ENCODE measurements around the gene VWCE. TPM values are rescaled to one million over a fixed set of nuclear protein-coding genes. Genes with fewer than 3 reads are reported as not detected.

VWCE gene
- total RNA-seq, 1 experiment from 2014 or later: 21.9 TPM

GRCh38 chr11:61275191-61275590 is 19.9 kb downstream of the VWCE start (continued):
- no peak for TF ChIP-seq PRDM15 (CRISPR knock-in tag; IDR thresholded peaks at IDR 0.05)
- no peak for TF ChIP-seq ATF3 (CRISPR knock-in tag; conservative IDR thresholded peaks at IDR 0.05)
- TF ChIP-seq NFE2L1 (CRISPR knock-in tag; IDR thresholded peaks at IDR 0.05): no peak

GRCh38 chr11:61274084-61274483 is 21.0 kb downstream of the VWCE start:
- Mint-ChIP-seq H3K27ac (no peak overlapping the region), H3K9me3 (no peaks in the 10 kb centered on the region), H3K4me1 (peaks cover 9% of the 10 kb centered on the region), H3K4me3 (no peak overlapping the region), H3K27me3 (ENCODE audit: low read depth) (no peaks in the 10 kb centered on the region), H3K36me3 (peaks cover 7% of the 10 kb centered on the region)
- POLR2A ChIA-PET: no interaction called here
- ATAC-seq (no peak), DNase-seq (ENCODE audit: low spot score) (no peak)
- no peak for TF ChIP-seq HMGXB4 (CRISPR knock-in tag; IDR thresholded peaks at IDR 0.05)
- TF ChIP-seq EMX1 (CRISPR knock-in tag; IDR thresholded peaks at IDR 0.05): no peak
- no peak for TF ChIP-seq RELA (CRISPR knock-in tag; IDR thresholded peaks at IDR 0.05; ENCODE audit: borderline replicate concordance)
- no peak for TF ChIP-seq NR3C1 (CRISPR knock-in tag; conservative IDR thresholded peaks at IDR 0.05; ENCODE audit: low read depth)
- no peak for TF ChIP-seq AFF4 (CRISPR knock-in tag; IDR thresholded peaks at IDR 0.05; ENCODE audit: borderline replicate concordance)
- no peak for TF ChIP-seq E2F5 (CRISPR knock-in tag; IDR thresholded peaks at IDR 0.05)
- TF ChIP-seq ZNF396 (CRISPR knock-in tag; IDR thresholded peaks at IDR 0.05; ENCODE audit: borderline replicate concordance): no peak
- no peak for TF ChIP-seq USF1 (CRISPR knock-in tag; IDR thresholded peaks at IDR 0.05)
- TF ChIP-seq FOXK1 (CRISPR knock-in tag; IDR thresholded peaks at IDR 0.05): no peak
- TF ChIP-seq IRF1 (CRISPR knock-in tag; IDR thresholded peaks at IDR 0.05): no peak
- no peak for TF ChIP-seq ZNF121 (CRISPR knock-in tag; IDR thresholded peaks at IDR 0.05)
- TF ChIP-seq SOX15 (CRISPR knock-in tag; IDR thresholded peaks at IDR 0.05): no peak
- TF ChIP-seq ZNF416 (CRISPR knock-in tag; IDR thresholded peaks at IDR 0.05): no peak
- no peak for TF ChIP-seq ERG (CRISPR knock-in tag; IDR thresholded peaks at IDR 0.05)
- no peak for TF ChIP-seq RORB (CRISPR knock-in tag; IDR thresholded peaks at IDR 0.05)
- no peak for TF ChIP-seq ATF1 (CRISPR knock-in tag; IDR thresholded peaks at IDR 0.05)
- TF ChIP-seq ZBTB21 (CRISPR knock-in tag; IDR thresholded peaks at IDR 0.05; ENCODE audit: borderline replicate concordance): no peak
- no peak for TF ChIP-seq ZNF317 (CRISPR knock-in tag; IDR thresholded peaks at IDR 0.05; ENCODE audit: borderline replicate concordance, low read depth)
- no peak for TF ChIP-seq ZBTB43 (CRISPR knock-in tag; IDR thresholded peaks at IDR 0.05)
- CTCF ChIA-PET: no interaction called here

Data from WTC11 (cell line).